GM23248 (cell line): Measurements from ENCODE around the gene MAPT. TPM values are rescaled to one million over a fixed set of nuclear protein-coding genes. Genes with fewer than 3 reads are reported as not detected.

Source experiments
- DNase-seq: peaks from one replicate; pipeline ENCODE4 v3.0.0-alpha.2; 2015
- H2AFZ ChIP-seq: fragments of 200-600 bp; sonication (generic); 2 replicates; pipeline ENCODE4 v1.6.1; 2016; ENCODE audit warnings: antibody characterized with exemption
- H3F3A ChIP-seq: fragments of 200-600 bp; sonication (generic); 2 replicates; pipeline ENCODE4 v1.6.1; 2016; ENCODE audit warnings: mild to moderate bottlenecking, antibody characterized with exemption, mixed run types; ENCODE audit not compliant: insufficient read depth
- H3K27ac ChIP-seq: fragments of 200-600 bp; sonication (generic); 2 replicates; pipeline ENCODE4 v1.5.1; 2016; ENCODE audit warnings: mild to moderate bottlenecking
- H3K27me3 ChIP-seq: fragments of 200-600 bp; sonication (generic); replicated peaks from 2 replicates; pipeline ENCODE4 v1.6.1; 2016; ENCODE audit warnings: mild to moderate bottlenecking; ENCODE audit not compliant: insufficient read depth
- H3K36me3 ChIP-seq: fragments of 200-600 bp; sonication (generic); 2 replicates; pipeline ENCODE4 v1.6.1; 2016; ENCODE audit warnings: low read depth, mild to moderate bottlenecking
- H3K4me1 ChIP-seq: fragments of 200-600 bp; sonication (generic); 2 replicates; pipeline ENCODE4 v1.6.1; 2016; ENCODE audit warnings: mild to moderate bottlenecking; ENCODE audit not compliant: insufficient read depth
- H3K4me2 ChIP-seq: fragments of 200-600 bp; sonication (generic); one replicate; pipeline ENCODE4 v1.6.1; 2016; ENCODE audit warnings: mild to moderate bottlenecking; ENCODE audit not compliant: unreplicated experiment
- H3K4me3 ChIP-seq: fragments of 200-600 bp; sonication (generic); 2 replicates; pipeline ENCODE4 v1.5.1; 2016; ENCODE audit warnings: mild to moderate bottlenecking
- H3K79me2 ChIP-seq: fragments of 200-600 bp; sonication (generic); 2 replicates; pipeline ENCODE4 v1.6.1; 2016; ENCODE audit warnings: mild to moderate bottlenecking; ENCODE audit not compliant: insufficient read depth
- H3K9ac ChIP-seq: fragments of 200-600 bp; sonication (generic); 2 replicates; pipeline ENCODE4 v1.6.1; 2016; ENCODE audit warnings: mild to moderate bottlenecking
- H3K9me2 ChIP-seq: fragments of 200-600 bp; sonication (generic); 2 replicates; pipeline ENCODE4 v1.6.1; 2016; ENCODE audit warnings: mixed run types, mild to moderate bottlenecking, moderate library complexity; ENCODE audit not compliant: insufficient read depth
- H3K9me3 ChIP-seq: fragments of 200-600 bp; sonication (generic); one replicate; pipeline ENCODE4 v1.6.1; 2017; ENCODE audit warnings: low read depth
- H4K20me1 ChIP-seq: fragments of 200-600 bp; sonication (generic); 2 replicates; pipeline ENCODE4 v1.6.0; 2016; ENCODE audit not compliant: insufficient read depth
- EZH2 ChIP-seq: fragments of 200-600 bp; sonication (generic); IDR thresholded peaks from 2 replicates; pipeline ENCODE4 v1.6.1; 2018; ENCODE audit warnings: antibody characterized with exemption, mild to moderate bottlenecking; ENCODE audit not compliant: insufficient read depth, poor library complexity, severe bottlenecking
- EZH2phosphoT487 ChIP-seq: fragments of 200-600 bp; sonication (generic); IDR thresholded peaks from 2 replicates; pipeline ENCODE4 v1.6.1; 2018; ENCODE audit warnings: antibody characterized with exemption, moderate library complexity, mild to moderate bottlenecking, low read depth; ENCODE audit not compliant: insufficient read depth
- WGBS, 2 experiments: methylation state at CpG; one replicate each; pipeline ENCODE4 v1.1.6; 2015 to 2017; ENCODE audit warnings: low lambda C conversion rate in 2 of 2, low coverage in 1 of 2; ENCODE audit errors: missing lambda C conversion rate in 2 of 2; 5-methylcytosine and 5-hydroxymethylcytosine counted together
- in situ Hi-C: fragments of 300-500 bp; cut with MboI; formaldehyde crosslinking; loops from 2 replicates; pipeline ENCODE4 v1.15.0; 2020
- polyA plus RNA-seq: library from polyadenylated mRNA; unstranded; fragments of >200 nt; fragmentation: Nextera tagmentation; extraction: Ambion mirVana; gene quantifications from 2 replicates; pipeline ENCODE4 v1.2.1, GENCODE V29; 2016
- total RNA-seq: library from RNA; depleted of rRNA; stranded (reverse); fragments of >200 nt; shearing (Covaris generic); gene quantifications from 2 replicates; pipeline ENCODE4 v1.2.3, GENCODE V29; 2014

MAPT gene
- total and polyA plus RNA-seq, 2 experiments from 2014 or later = 0.06 TPM; not detected in 1

- H3K79me2 ChIP-seq = no peaks in the 10 kb centered on the region
- H3F3A ChIP-seq = no peaks in the 10 kb centered on the region
- no peaks in the 10 kb centered on the region for H3K36me3 ChIP-seq
- WGBS, 2 experiments = 40 to 41% methylated on average over 4 of the region's 4 CpGs
- H3K4me2 ChIP-seq = no peak overlapping the region
- H3K9ac ChIP-seq = no peak overlapping the region
- no peak overlapping the region for H3K27ac ChIP-seq
- H3K9me2 ChIP-seq = no peaks in the 10 kb centered on the region
- TF ChIP-seq EZH2 = no peak
- no peak for TF ChIP-seq EZH2phosphoT487
- in situ Hi-C loops = no loop called here
- no peaks in the 10 kb centered on the region for H3K4me1 ChIP-seq
- no peaks in the 10 kb centered on the region for H4K20me1 ChIP-seq
- H3K4me3 ChIP-seq = no peak overlapping the region
- peaks cover 12% of the 10 kb centered on the region for H3K27me3 ChIP-seq
- H2AFZ ChIP-seq = no peak overlapping the region
- no peaks in the 10 kb centered on the region for H3K9me3 ChIP-seq
- no peak for DNase-seq
Observed at GRCh38 chr17:45965812-45966211, 71.5 kb downstream of the MAPT start.

GRCh38 chr17:45966606-45967280, 72.4 kb downstream of the MAPT start:
- in situ Hi-C loops = no loop called here
- Histone ChIP-seq H3K79me2 (no peaks in the 10 kb centered on the region), H4K20me1 (no peaks in the 10 kb centered on the region), H3F3A (no peaks in the 10 kb centered on the region), H3K4me2 (no peak overlapping the region), H3K4me3 (no peak overlapping the region), H3K9me3 (no peaks in the 10 kb centered on the region), H3K27ac (no peak overlapping the region), H3K9ac (no peak overlapping the region), H3K27me3 (peaks cover 12% of the 10 kb centered on the region), H3K9me2 (no peaks in the 10 kb centered on the region), H3K36me3 (no peaks in the 10 kb centered on the region), H3K4me1 (no peaks in the 10 kb centered on the region), H2AFZ (no peak overlapping the region)
- no peak for TF ChIP-seq EZH2phosphoT487
- TF ChIP-seq EZH2 = no peak
- 29 to 47% methylated on average over 2 of the region's 2 CpGs for WGBS, 2 experiments
- no peak for DNase-seq

GRCh38 chr17:45967378-45967777, 73.0 kb downstream of the MAPT start:
- WGBS, 2 experiments = 74 to 78% methylated on average over 5 of the region's 5 CpGs
- H4K20me1 ChIP-seq = no peaks in the 10 kb centered on the region
- no peak overlapping the region for H2AFZ ChIP-seq
- H3K4me3 ChIP-seq = no peak overlapping the region
- no peak for DNase-seq
- peaks cover 13% of the 10 kb centered on the region for H3K27me3 ChIP-seq
- H3K9me2 ChIP-seq = no peaks in the 10 kb centered on the region
- TF ChIP-seq EZH2 (no peak), EZH2phosphoT487 (no peak)
- in situ Hi-C loops = no loop called here
- no peaks in the 10 kb centered on the region for H3K9me3 ChIP-seq
- no peaks in the 10 kb centered on the region for H3K36me3 ChIP-seq
- H3K79me2 ChIP-seq = no peaks in the 10 kb centered on the region
- H3K27ac ChIP-seq = no peak overlapping the region
- H3K4me1 ChIP-seq = no peaks in the 10 kb centered on the region
- no peaks in the 10 kb centered on the region for H3F3A ChIP-seq
- H3K4me2 ChIP-seq = no peak overlapping the region
- no peak overlapping the region for H3K9ac ChIP-seq

GRCh38 chr17:45968732-45969131, 74.4 kb downstream of the MAPT start:
- Histone ChIP-seq H3K9ac (no peak overlapping the region), H2AFZ (no peak overlapping the region), H3K27ac (no peak overlapping the region), H3K27me3 (peaks cover 19% of the 10 kb centered on the region), H4K20me1 (no peaks in the 10 kb centered on the region), H3K4me3 (no peak overlapping the region), H3K36me3 (no peaks in the 10 kb centered on the region), H3K4me1 (no peaks in the 10 kb centered on the region), H3K9me2 (no peaks in the 10 kb centered on the region), H3K4me2 (no peak overlapping the region), H3K9me3 (no peaks in the 10 kb centered on the region), H3F3A (no peaks in the 10 kb centered on the region), H3K79me2 (no peaks in the 10 kb centered on the region)
- 12 to 17% methylated on average over 2 of the region's 2 CpGs for WGBS, 2 experiments
- DNase-seq = no peak
- in situ Hi-C loops = no loop called here
- TF ChIP-seq EZH2phosphoT487 (no peak), EZH2 (no peak)

- no peaks in the 10 kb centered on the region for H3F3A ChIP-seq
- H3K36me3 ChIP-seq = no peaks in the 10 kb centered on the region
- no peaks in the 10 kb centered on the region for H4K20me1 ChIP-seq
- no peaks in the 10 kb centered on the region for H3K4me1 ChIP-seq
- H3K27ac ChIP-seq = no peak overlapping the region
- H3K9me2 ChIP-seq = no peaks in the 10 kb centered on the region
- 39 to 51% methylated on average over 2 of the region's 2 CpGs for WGBS, 2 experiments
- in situ Hi-C loops = no loop called here
- no peak overlapping the region for H3K9ac ChIP-seq
- H3K79me2 ChIP-seq = no peaks in the 10 kb centered on the region
- H3K27me3 ChIP-seq = peaks cover 19% of the 10 kb centered on the region
- H3K9me3 ChIP-seq = no peaks in the 10 kb centered on the region
- no peak overlapping the region for H3K4me2 ChIP-seq
- TF ChIP-seq EZH2 (no peak), EZH2phosphoT487 (no peak)
- no peak for DNase-seq
- no peak overlapping the region for H3K4me3 ChIP-seq
- no peak overlapping the region for H2AFZ ChIP-seq
Observed at GRCh38 chr17:45969726-45970125, 75.4 kb downstream of the MAPT start.
